Peyer's patch (tissue), 4 donors: ENCODE results near the gene GLCCI1.

Source experiments
- POLR2A ChIP-seq, 2 donors: fragments of 450-650 bp; IDR thresholded peaks; one replicate each; pipeline ENCODE4 v1.5.1; 2017; ENCODE audit warnings: antibody characterized with exemption in 2 of 2, mild to moderate bottlenecking in 2 of 2, moderate library complexity in 2 of 2
- TF ChIP-seq, protein P1 (sequence below), 6 experiments: fragments of 450-650 bp in 4 of 6; fragments of 200-600 bp in 2 of 6; sonication (generic) in 1 of 6; IDR thresholded peaks; one replicate each; pipeline ENCODE4 v1.5.1; 2017 to 2019; ENCODE audit warnings: antibody characterized with exemption in 6 of 6, mild to moderate bottlenecking in 3 of 6, moderate library complexity in 1 of 6

DNA sequence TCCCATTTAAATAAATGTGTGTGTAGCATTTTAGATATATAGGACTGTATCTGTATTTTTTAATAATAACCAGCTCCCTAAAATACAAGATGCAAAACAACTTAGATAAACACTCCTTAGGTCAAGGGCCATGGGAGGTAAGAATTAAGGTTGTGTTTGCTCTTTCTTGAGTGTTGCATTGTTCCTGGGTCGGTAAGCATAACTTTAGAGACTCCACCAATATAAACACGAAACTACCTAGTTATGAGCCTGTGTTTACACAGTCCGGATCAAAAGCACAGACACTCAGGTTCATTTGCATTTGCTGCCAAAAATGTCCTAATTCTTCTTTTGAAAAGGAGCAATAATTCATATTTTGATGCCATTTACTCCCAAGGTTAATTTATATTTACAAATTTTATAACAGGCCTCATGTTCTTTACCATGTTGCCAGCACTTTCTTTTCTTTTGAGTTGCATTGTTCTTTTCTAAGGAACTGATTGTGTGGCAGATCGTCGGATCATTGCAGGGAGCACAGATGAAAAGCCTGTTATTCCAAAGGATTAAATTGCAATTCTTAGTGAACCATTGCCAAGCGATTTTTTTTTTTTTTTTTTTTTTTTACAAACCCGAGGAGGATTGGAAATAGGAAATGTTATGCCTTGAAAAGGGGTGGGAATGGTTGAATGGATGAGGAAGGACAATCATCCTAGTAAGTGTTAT, 45.8 kb upstream of the GLCCI1 start:
- TF ChIP-seq, protein P1, sequence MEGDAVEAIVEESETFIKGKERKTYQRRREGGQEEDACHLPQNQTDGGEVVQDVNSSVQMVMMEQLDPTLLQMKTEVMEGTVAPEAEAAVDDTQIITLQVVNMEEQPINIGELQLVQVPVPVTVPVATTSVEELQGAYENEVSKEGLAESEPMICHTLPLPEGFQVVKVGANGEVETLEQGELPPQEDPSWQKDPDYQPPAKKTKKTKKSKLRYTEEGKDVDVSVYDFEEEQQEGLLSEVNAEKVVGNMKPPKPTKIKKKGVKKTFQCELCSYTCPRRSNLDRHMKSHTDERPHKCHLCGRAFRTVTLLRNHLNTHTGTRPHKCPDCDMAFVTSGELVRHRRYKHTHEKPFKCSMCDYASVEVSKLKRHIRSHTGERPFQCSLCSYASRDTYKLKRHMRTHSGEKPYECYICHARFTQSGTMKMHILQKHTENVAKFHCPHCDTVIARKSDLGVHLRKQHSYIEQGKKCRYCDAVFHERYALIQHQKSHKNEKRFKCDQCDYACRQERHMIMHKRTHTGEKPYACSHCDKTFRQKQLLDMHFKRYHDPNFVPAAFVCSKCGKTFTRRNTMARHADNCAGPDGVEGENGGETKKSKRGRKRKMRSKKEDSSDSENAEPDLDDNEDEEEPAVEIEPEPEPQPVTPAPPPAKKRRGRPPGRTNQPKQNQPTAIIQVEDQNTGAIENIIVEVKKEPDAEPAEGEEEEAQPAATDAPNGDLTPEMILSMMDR (IDR thresholded peaks at IDR 0.05) = no peak
- no peak for TF ChIP-seq POLR2A (IDR thresholded peaks at IDR 0.05)
